ENCODE data around the gene CFAP221. TPM values are rescaled to one million over a fixed set of nuclear protein-coding genes. Genes with fewer than 3 reads are reported as not detected.

The CFAP221 gene
- total and polyA plus RNA-seq, 8 donors = 10.1 to 25.3 (median 15.2) TPM

GRCh38 chr2:119575439-119575838 lies 31.2 kb downstream of the CFAP221 start:
- intact Hi-C loops (cut with DNase I) = no loop called here
- FAIRE-seq (no peak), DNase-seq (no peak), ATAC-seq (no peak)
- peaks cover 13 to 30% (median 27%) of the 10 kb centered on the region in 3 donors for H3K4me1 ChIP-seq
- WGBS, 2 donors = 92 to 95% methylated on average over 1 of the region's 1 CpG
- H3K36me3 ChIP-seq = no peaks in the 10 kb centered on the region
- no peaks in the 10 kb centered on the region for H3K27me3 ChIP-seq
- TF ChIP-seq CTCF (IDR thresholded peaks at IDR 0.05) = no peak
- no peak overlapping the region for H3K4me3 ChIP-seq
- no peak overlapping the region for H3K27ac ChIP-seq
- H3K9me3 ChIP-seq = no peaks in the 10 kb centered on the region

GRCh38 chr2:119579424-119580295 lies 35.4 kb downstream of the CFAP221 start:
- Histone ChIP-seq H3K4me1 (peaks cover 21 to 38% (median 32%) of the 10 kb centered on the region in 3 donors), H3K36me3 (no peaks in the 10 kb centered on the region), H3K9me3 (no peaks in the 10 kb centered on the region), H3K27me3 (no peaks in the 10 kb centered on the region), H3K4me3 (no peak overlapping the region), H3K27ac (peak overlapping the region; percentile 60 to 91 (median 79))
- intact Hi-C loops (cut with DNase I) = no loop called here
- DNase-seq (peak in 4 of 6 donors; percentile 38 to 60 (median 52)), ATAC-seq (peak; percentile 85 to 92 (median 88)), FAIRE-seq (no peak)
- WGBS, 2 donors = 11 to 15% methylated on average over 7 of the region's 7 CpGs
- TF ChIP-seq CTCF (IDR thresholded peaks at IDR 0.05) = no peak

- no peak for TF ChIP-seq CTCF (IDR thresholded peaks at IDR 0.05)
- WGBS, 2 donors = 57 to 64% methylated on average over 4 of the region's 4 CpGs
- Histone ChIP-seq H3K4me1 (peaks cover 21 to 38% (median 32%) of the 10 kb centered on the region in 3 donors), H3K4me3 (no peak overlapping the region), H3K27ac (peak overlapping the region; percentile 60 to 91 (median 79)), H3K9me3 (no peaks in the 10 kb centered on the region), H3K27me3 (no peaks in the 10 kb centered on the region), H3K36me3 (no peaks in the 10 kb centered on the region)
- DNase-seq = peak in 4 of 6 donors; percentile 19 to 68 (median 60)
- no peak for FAIRE-seq
- ATAC-seq = peak in 1 of 4 donors; percentile 34
- intact Hi-C loops (cut with DNase I) = no loop called here
Measured at GRCh38 chr2:119580550-119581072, 36.4 kb downstream of the CFAP221 start.

GRCh38 chr2:119583291-119583690 lies 39.0 kb downstream of the CFAP221 start:
- Histone ChIP-seq H3K4me3 (no peak overlapping the region), H3K4me1 (peaks cover 20 to 27% (median 23%) of the 10 kb centered on the region in 3 donors), H3K27ac (no peak overlapping the region), H3K9me3 (no peaks in the 10 kb centered on the region), H3K36me3 (no peaks in the 10 kb centered on the region), H3K27me3 (no peaks in the 10 kb centered on the region)
- intact Hi-C loops (cut with DNase I) = no loop called here
- FAIRE-seq = no peak
- no peak for ATAC-seq
- TF ChIP-seq CTCF (IDR thresholded peaks at IDR 0.05) = no peak
- no peak for DNase-seq

GRCh38 chr2:119584469-119584868 lies 40.2 kb downstream of the CFAP221 start:
- no peak for TF ChIP-seq CTCF (IDR thresholded peaks at IDR 0.05)
- no peak for ATAC-seq
- FAIRE-seq = no peak
- Histone ChIP-seq H3K27me3 (no peaks in the 10 kb centered on the region), H3K27ac (no peak overlapping the region), H3K9me3 (no peaks in the 10 kb centered on the region), H3K36me3 (no peaks in the 10 kb centered on the region), H3K4me3 (no peak overlapping the region), H3K4me1 (peaks cover 8 to 18% (median 13%) of the 10 kb centered on the region in 3 donors)
- DNase-seq = no peak
- intact Hi-C loops (cut with DNase I) = no loop called here
